ENCODE data around the gene UMOD. TPM values are rescaled to one million over a fixed set of nuclear protein-coding genes. Genes with fewer than 3 reads are reported as not detected.

Gene UMOD
- total RNA-seq, 1 experiment from 2014 or later = not detected

- BruUV-seq (replicated peaks) = no TSS peak
- TF ChIP-seq EZH2 (IDR thresholded peaks at IDR 0.05; ENCODE audit: borderline replicate concordance, low read depth, low read length, poor library complexity, severe bottlenecking) = no peak
- TF ChIP-seq CTCF (conservative IDR thresholded peaks at IDR 0.05; ENCODE audit: low read depth, low read length) = no peak
- Histone ChIP-seq H3K27ac (ENCODE audit: low read depth, low read length, poor library complexity, severe bottlenecking) (no peak overlapping the region), H3K4me3 (ENCODE audit: low read depth, low read length, poor library complexity, severe bottlenecking) (no peak overlapping the region), H3K27me3 (replicated peaks; ENCODE audit: insufficient read depth, low read depth, low read length, poor library complexity) (no peaks in the 10 kb centered on the region), H3K4me1 (ENCODE audit: insufficient read depth, low read length, poor library complexity, severe bottlenecking) (no peaks in the 10 kb centered on the region), H3K9me3 (ENCODE audit: low read depth, low read length, poor library complexity, severe bottlenecking) (no peaks in the 10 kb centered on the region), H3K36me3 (ENCODE audit: insufficient read depth, low read length, poor library complexity, severe bottlenecking) (no peaks in the 10 kb centered on the region)
- intact Hi-C loops (cut with micrococcal nuclease; ENCODE audit: unreplicated experiment) = no loop called here
- no peak for DNase-seq (ENCODE audit: low spot score)
- CTCF ChIA-PET = no interaction called here
- POLR2A ChIA-PET (ENCODE audit: low non-redundant PET) = no interaction called here
These were observed 20.2 kb upstream of the UMOD start for GRCh38 chr16:20372701-20373100.

- no peak for DNase-seq (ENCODE audit: low spot score)
- H3K27ac ChIP-seq (ENCODE audit: low read depth, low read length, poor library complexity, severe bottlenecking) = no peak overlapping the region
- no peak for TF ChIP-seq CTCF (conservative IDR thresholded peaks at IDR 0.05; ENCODE audit: low read depth, low read length)
- no peak for TF ChIP-seq EZH2 (IDR thresholded peaks at IDR 0.05; ENCODE audit: borderline replicate concordance, low read depth, low read length, poor library complexity, severe bottlenecking)
- H3K27me3 ChIP-seq (replicated peaks; ENCODE audit: insufficient read depth, low read depth, low read length, poor library complexity) = no peaks in the 10 kb centered on the region
- H3K4me3 ChIP-seq (ENCODE audit: low read depth, low read length, poor library complexity, severe bottlenecking) = no peak overlapping the region
- CTCF ChIA-PET = no interaction called here
- POLR2A ChIA-PET (ENCODE audit: low non-redundant PET) = no interaction called here
- no peaks in the 10 kb centered on the region for H3K36me3 ChIP-seq (ENCODE audit: insufficient read depth, low read length, poor library complexity, severe bottlenecking)
- no peaks in the 10 kb centered on the region for H3K4me1 ChIP-seq (ENCODE audit: insufficient read depth, low read length, poor library complexity, severe bottlenecking)
- no TSS peak for BruUV-seq (replicated peaks)
- H3K9me3 ChIP-seq (ENCODE audit: low read depth, low read length, poor library complexity, severe bottlenecking) = no peaks in the 10 kb centered on the region
- intact Hi-C loops (cut with micrococcal nuclease; ENCODE audit: unreplicated experiment) = no loop called here
These were observed 17.0 kb upstream of the UMOD start for GRCh38 chr16:20369452-20370054.

GRCh38 chr16:20364051-20364450, 11.5 kb upstream of the UMOD start:
- peaks cover 15% of the 10 kb centered on the region for H3K27me3 ChIP-seq (replicated peaks; ENCODE audit: insufficient read depth, low read depth, low read length, poor library complexity)
- no peaks in the 10 kb centered on the region for H3K36me3 ChIP-seq (ENCODE audit: insufficient read depth, low read length, poor library complexity, severe bottlenecking)
- DNase-seq (ENCODE audit: low spot score) = no peak
- no peaks in the 10 kb centered on the region for H3K4me1 ChIP-seq (ENCODE audit: insufficient read depth, low read length, poor library complexity, severe bottlenecking)
- CTCF ChIA-PET = no interaction called here
- no TSS peak for BruUV-seq (replicated peaks)
- no peak overlapping the region for H3K27ac ChIP-seq (ENCODE audit: low read depth, low read length, poor library complexity, severe bottlenecking)
- H3K4me3 ChIP-seq (ENCODE audit: low read depth, low read length, poor library complexity, severe bottlenecking) = no peak overlapping the region
- TF ChIP-seq EZH2 (IDR thresholded peaks at IDR 0.05; ENCODE audit: borderline replicate concordance, low read depth, low read length, poor library complexity, severe bottlenecking) = no peak
- TF ChIP-seq CTCF (conservative IDR thresholded peaks at IDR 0.05; ENCODE audit: low read depth, low read length) = no peak
- POLR2A ChIA-PET (ENCODE audit: low non-redundant PET) = no interaction called here
- no peaks in the 10 kb centered on the region for H3K9me3 ChIP-seq (ENCODE audit: low read depth, low read length, poor library complexity, severe bottlenecking)
- intact Hi-C loops (cut with micrococcal nuclease; ENCODE audit: unreplicated experiment) = no loop called here

All from A673 (cell line).